Subcutaneous abdominal adipose tissue (tissue), 5 donors: ENCODE results near the gene CTLA4.

Experiments used
- H3K27ac ChIP-seq: one replicate; pipeline ENCODE4 v1.7.0; 2013; ENCODE audit warnings: low read depth, mild to moderate bottlenecking, inconsistent platforms, low read length, moderate library complexity
- H3K27me3 ChIP-seq, 5 donors: one replicate each; pipeline ENCODE4 v1.7.0; 2013; ENCODE audit warnings: low read length in 5 of 5, inconsistent platforms in 1 of 5; ENCODE audit not compliant: control insufficient read depth in 5 of 5, insufficient read depth in 4 of 5
- H3K36me3 ChIP-seq, 5 donors: one replicate each; pipeline ENCODE4 v1.7.0; 2013; ENCODE audit warnings: low read length in 5 of 5; ENCODE audit not compliant: control insufficient read depth in 5 of 5, insufficient read depth in 5 of 5
- H3K4me1 ChIP-seq, 5 donors: one replicate each; pipeline ENCODE4 v1.7.0; 2013; ENCODE audit warnings: low read length in 5 of 5, mild to moderate bottlenecking in 3 of 5, moderate library complexity in 1 of 5; ENCODE audit not compliant: control insufficient read depth in 5 of 5, insufficient read depth in 5 of 5
- H3K4me3 ChIP-seq, 5 donors: one replicate each; pipeline ENCODE4 v1.7.0; 2013; ENCODE audit warnings: low read length in 5 of 5, low read depth in 1 of 5
- H3K9ac ChIP-seq, 5 donors: one replicate each; pipeline ENCODE4 v1.7.0; 2013; ENCODE audit warnings: low read length in 5 of 5, mild to moderate bottlenecking in 4 of 5, moderate library complexity in 3 of 5
- H3K9me3 ChIP-seq, 5 donors: one replicate each; pipeline ENCODE4 v1.7.0; 2013; ENCODE audit warnings: low read length in 5 of 5; ENCODE audit not compliant: control insufficient read depth in 5 of 5
- donor health status: healthy.
- donor health status: healthy.
- donor health status: healthy.
- donor health status: healthy.
- donor health status: healthy.

Gene CTLA4

GRCh38 chr2:203916756-203917155 lies 49.2 kb downstream of the CTLA4 start:
- no peak overlapping the region for H3K9ac ChIP-seq

GRCh38 chr2:203918264-203918663 lies 50.7 kb downstream of the CTLA4 start:
- H3K4me1 ChIP-seq, result peaks cover 4 to 9% (median 6%) of the 10 kb centered on the region in 5 donors
- H3K9me3 ChIP-seq, result no peaks in the 10 kb centered on the region
- no peak overlapping the region for H3K4me3 ChIP-seq
- no peaks in the 10 kb centered on the region for H3K36me3 ChIP-seq
- no peak overlapping the region for H3K9ac ChIP-seq
- H3K27ac ChIP-seq, result no peak overlapping the region
- no peaks in the 10 kb centered on the region for H3K27me3 ChIP-seq

More at GRCh38 chr2:203916756-203917155, 49.2 kb downstream of the CTLA4 start:
- no peaks in the 10 kb centered on the region for H3K27me3 ChIP-seq
- no peak overlapping the region for H3K4me3 ChIP-seq
- H3K27ac ChIP-seq, result no peak overlapping the region
- H3K36me3 ChIP-seq, result no peaks in the 10 kb centered on the region
- H3K9me3 ChIP-seq, result no peaks in the 10 kb centered on the region
- peaks cover 4 to 9% (median 6%) of the 10 kb centered on the region in 5 donors for H3K4me1 ChIP-seq

- Histone ChIP-seq H3K4me3 (no peak overlapping the region), H3K9ac (no peak overlapping the region), H3K9me3 (no peaks in the 10 kb centered on the region), H3K27me3 (no peaks in the 10 kb centered on the region), H3K36me3 (no peaks in the 10 kb centered on the region), H3K27ac (no peak overlapping the region), H3K4me1 (peaks cover 4 to 9% (median 6%) of the 10 kb centered on the region in 5 donors)
Measured at GRCh38 chr2:203918839-203919238, 51.3 kb downstream of the CTLA4 start.
